ENCODE results near the gene PITPNB.

- TF ChIP-seq JUN (CRISPR knock-in tag; IDR thresholded peaks at IDR 0.05) = no peak
- TF ChIP-seq CTCF (IDR thresholded peaks at IDR 0.05) = no peak
- no peak for TF ChIP-seq ATF2 (CRISPR knock-in tag; IDR thresholded peaks at IDR 0.05; ENCODE audit: borderline replicate concordance, low read depth)
- no peak for TF ChIP-seq CBFB (CRISPR knock-in tag; IDR thresholded peaks at IDR 0.05; ENCODE audit: low read depth)
- TF ChIP-seq ATF3 (CRISPR knock-in tag; conservative IDR thresholded peaks at IDR 0.05) = no peak
- no peak for TF ChIP-seq USF2 (CRISPR knock-in tag; IDR thresholded peaks at IDR 0.05)
- no peak for TF ChIP-seq SP1 (CRISPR knock-in tag; conservative IDR thresholded peaks at IDR 0.05)
- no peak for TF ChIP-seq TP53 (CRISPR knock-in tag; IDR thresholded peaks at IDR 0.05)
- TF ChIP-seq MYBL2 (CRISPR knock-in tag; IDR thresholded peaks at IDR 0.05) = no peak
- TF ChIP-seq ELF4 (CRISPR knock-in tag; IDR thresholded peaks at IDR 0.05; ENCODE audit: low read depth) = no peak
These were observed 37.6 kb downstream of the PITPNB start for GRCh38 chr22:27881421-27881820.

Data from WTC11 (cell line).